Measurements from ENCODE around the gene UBE2V1.
"Not testable (repeated sequence)": the region's sequence is repeated elsewhere in the genome, so short reads cannot be mapped to it uniquely, and the experiment has no call there.

UBE2V1 gene

GRCh38 chr20:50115041-50115512 lies 2.1 kb upstream of the UBE2V1 start:
- DNase-seq (ENCODE audit: low read depth): no peak

GRCh38 chr20:50113420-50114224 lies 672 bp upstream of the UBE2V1 start:
- DNase-seq (ENCODE audit: low read depth): no peak

- DNase-seq (ENCODE audit: low read depth): no peak
These were observed 988 bp downstream of the UBE2V1 start for GRCh38 chr20:50111829-50112495.

DNA sequence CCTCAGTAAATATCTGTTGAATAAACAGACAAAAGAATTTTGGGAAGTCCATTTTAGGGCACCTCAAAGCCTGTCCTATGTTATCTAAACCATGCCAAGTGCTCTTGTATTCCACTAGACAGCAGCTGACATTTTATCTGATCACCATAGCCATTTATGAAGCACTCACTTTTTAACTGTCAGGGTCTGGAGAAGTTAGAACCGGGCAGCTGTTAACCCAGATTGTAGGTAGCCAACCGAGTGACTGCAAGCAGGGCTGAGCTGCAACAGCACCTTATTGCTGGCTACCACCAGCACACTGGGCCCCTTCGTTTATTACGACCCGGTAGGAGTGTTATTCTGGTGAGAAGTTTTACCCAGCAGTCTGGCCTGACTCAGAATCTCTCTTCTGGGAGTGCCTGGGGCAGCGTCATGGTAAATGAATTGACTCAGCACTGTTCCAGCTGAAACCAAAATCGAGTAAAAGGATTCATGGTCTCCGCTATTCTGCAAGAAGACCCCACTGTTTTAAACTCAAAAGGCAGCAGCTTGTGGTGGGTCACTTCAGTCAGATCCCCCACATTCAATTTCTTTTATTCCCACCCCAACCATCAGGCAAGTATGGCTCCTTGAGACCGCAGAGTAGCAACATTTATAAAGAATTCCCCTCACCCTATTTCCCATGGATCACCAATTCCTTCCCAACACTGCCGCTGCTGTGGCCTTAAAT lies 1.7 kb downstream of the UBE2V1 start:
- no peak for DNase-seq (ENCODE audit: low read depth)

DNA sequence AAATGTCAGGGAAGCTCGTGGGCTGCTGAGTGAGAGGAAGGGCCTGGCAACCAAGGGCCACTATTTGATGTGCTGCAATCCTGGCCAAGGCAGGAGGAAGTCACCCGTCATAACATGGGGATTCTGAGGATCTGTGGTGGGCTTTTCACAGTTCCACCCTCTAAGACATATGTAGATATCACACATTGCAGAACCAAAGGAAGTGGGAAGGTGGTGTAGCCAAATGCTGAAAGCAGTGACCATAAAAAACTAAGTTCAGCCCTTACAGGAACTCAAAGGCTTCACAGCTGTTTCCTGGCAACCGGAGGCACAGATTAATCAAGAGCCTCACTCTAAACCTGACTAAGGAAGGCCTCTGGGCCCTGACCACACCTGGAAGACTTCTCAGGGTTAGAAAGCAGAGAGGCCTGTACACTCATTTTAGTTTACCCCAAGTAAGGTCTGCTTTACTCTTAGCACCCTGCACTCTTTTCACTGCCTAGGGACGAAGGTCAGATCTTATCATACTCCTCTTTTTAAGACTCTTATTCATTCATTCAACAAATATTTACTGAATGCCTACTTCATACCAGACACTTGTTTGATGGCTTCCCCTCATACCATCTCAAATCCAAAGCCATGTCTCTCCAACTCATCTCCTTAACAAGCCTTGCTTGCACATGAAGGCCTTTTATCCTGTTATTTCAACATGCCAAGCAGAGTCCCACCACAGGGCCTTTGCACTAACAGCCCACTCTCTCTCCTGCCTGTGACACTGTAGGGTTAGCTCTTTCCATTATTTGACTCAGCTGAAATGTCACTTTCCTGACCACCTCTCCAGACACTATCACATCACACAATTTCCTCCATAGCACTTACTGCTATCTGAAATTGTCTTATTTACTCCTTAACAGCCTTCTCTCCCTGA lies 2.6 kb downstream of the UBE2V1 start:
- no peak for DNase-seq (ENCODE audit: low read depth)

GRCh38 chr20:50108556-50109235 lies 4.3 kb downstream of the UBE2V1 start:
- no peak for DNase-seq (ENCODE audit: low read depth)

- DNase-seq (ENCODE audit: low read depth): no peak
These were observed 5.1 kb downstream of the UBE2V1 start for GRCh38 chr20:50107796-50108331.

DNA sequence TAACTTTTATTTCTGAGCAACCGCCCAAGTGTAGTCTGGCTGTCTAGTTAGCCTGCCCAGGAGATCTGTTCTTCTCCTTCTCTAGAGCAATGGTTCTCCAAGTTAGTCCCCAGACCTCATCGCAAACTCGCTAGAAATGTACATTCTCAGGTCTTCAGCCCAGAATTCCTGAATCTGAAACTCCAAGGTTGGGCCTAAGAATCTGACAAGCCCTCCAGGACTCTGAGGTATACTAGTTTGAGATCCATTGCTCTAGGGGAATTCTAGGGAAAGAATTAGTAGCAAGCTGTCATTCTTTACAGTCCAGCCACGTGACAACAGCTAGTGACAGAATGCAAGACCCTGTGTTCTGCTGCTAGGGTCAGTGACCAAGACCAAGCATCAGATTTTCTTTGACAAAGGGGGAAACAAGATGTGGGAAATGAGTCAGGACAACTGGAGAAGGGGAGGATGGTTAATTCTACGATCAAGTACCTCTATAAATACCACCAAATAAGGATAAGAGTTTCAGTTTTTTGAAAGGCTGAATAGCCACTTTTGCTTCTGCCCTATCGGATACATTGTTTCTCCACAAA lies 5.8 kb downstream of the UBE2V1 start:
- DNase-seq (ENCODE audit: low read depth): no peak

DNA sequence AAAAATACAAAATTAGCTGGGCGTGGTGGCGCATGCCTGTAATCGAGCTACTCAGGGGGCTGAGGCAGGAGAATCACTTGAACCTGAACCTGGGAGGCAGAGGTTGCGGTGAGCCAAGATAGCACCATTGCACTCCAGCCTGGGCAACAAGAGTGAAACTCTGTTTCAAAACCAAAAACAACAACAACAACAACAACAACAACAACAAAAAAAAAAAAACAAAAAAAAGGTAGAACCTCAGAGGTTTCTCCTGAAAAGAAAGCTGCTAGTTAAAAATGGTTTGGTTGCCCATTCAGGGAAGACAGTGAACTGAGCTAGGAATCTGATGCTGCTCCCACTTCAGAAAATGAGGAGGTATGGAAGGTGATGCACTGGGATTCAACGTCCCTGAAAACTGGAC lies 6.3 kb downstream of the UBE2V1 start:
- DNase-seq (ENCODE audit: low read depth): not testable (repeated sequence)

- not testable (repeated sequence) for DNase-seq (ENCODE audit: low read depth)
These were observed 9.4 kb downstream of the UBE2V1 start for GRCh38 chr20:50103464-50104107.

DNA sequence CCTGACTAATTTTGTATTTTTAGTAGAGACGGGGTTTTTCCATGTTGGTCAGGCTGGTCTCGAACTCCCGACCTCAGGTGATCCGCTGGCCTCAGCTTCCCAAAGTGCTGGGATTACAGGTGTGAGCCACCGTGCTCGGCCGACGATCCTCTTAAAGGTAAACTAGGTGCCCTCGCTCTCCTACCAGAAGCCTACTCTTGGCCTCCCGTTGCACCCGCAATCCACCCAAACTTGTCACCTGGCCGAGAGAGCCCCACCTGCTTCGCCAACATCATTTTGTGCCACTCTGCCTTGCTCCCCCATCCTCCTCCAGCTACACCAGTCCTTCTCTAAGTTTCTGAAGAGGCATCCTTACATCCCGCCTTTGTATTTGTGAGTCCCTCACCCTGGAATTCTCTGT lies 10.4 kb downstream of the UBE2V1 start:
- DNase-seq (ENCODE audit: low read depth): not testable (repeated sequence)

GRCh38 chr20:50101887-50102286 lies 11.1 kb downstream of the UBE2V1 start:
- DNase-seq (ENCODE audit: low read depth): no peak

DNA sequence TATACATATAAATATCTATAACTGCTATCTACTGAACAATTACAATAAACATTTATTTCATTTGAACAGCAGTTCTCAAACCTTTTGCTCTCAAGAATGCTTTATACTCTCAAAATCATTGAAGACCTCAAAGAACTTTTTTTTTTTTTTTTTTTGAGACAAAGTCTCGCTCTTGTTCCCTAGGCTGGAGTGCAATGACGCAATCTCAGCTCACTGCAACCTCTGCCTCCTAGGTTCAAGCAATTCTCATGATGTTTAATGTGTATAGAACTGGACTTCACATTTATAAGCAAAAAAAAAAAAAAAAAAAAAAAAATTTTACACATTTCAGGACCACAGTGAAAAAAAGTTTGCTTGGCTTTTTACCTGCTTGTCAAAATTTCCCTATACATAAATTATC lies 11.7 kb downstream of the UBE2V1 start:
- DNase-seq (ENCODE audit: low read depth): no peak

GRCh38 chr20:50100552-50100951 lies 12.4 kb downstream of the UBE2V1 start:
- DNase-seq (ENCODE audit: low read depth): no peak

DNA sequence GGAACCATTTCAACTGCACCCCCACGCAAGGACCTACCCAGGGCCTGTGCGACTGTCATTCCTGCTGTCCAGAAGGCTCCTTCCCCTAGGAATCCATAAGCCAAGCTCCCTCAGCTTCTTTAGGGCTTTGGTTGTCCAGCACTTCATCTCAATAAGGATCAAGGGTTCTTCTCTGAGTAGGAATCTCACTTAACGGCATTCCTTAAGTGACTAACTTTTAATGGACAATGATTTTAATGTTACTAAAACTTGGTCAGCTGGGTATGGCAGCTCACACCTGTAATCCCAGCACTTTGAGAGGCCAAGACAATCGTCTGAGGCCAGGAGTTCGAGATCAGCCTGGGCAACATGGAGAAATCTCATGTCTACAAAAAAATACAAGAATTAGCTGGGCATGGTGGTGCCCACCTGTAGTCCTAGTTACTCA lies 13.4 kb downstream of the UBE2V1 start:
- no peak for DNase-seq (ENCODE audit: low read depth)

GRCh38 chr20:50099113-50099512 lies 13.8 kb downstream of the UBE2V1 start:
- no peak for DNase-seq (ENCODE audit: low read depth)

- DNase-seq (ENCODE audit: low read depth): no peak
These were observed 14.7 kb downstream of the UBE2V1 start for GRCh38 chr20:50098259-50098658.

DNA sequence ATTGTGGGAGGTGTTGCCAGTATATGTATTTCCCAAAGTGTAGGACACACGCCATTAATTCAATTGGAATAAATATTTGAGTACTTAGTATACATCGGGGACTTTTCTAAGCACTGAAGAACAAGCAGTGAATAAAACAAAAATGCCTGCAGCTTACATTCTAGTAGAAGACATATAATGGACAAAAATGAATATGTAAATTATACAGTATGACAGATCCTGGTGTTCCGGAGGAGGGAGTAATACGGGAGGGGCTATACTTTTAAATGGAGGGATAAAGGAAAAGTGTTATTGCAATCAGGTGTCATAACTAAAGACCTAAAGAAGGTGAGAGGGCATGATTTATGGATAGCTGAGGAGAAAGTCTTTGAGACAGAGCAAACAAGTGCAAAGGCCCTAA lies 15.1 kb downstream of the UBE2V1 start:
- DNase-seq (ENCODE audit: low read depth): no peak

- no peak for DNase-seq (ENCODE audit: low read depth)
These were observed 16.7 kb downstream of the UBE2V1 start for GRCh38 chr20:50096237-50096636.

DNA sequence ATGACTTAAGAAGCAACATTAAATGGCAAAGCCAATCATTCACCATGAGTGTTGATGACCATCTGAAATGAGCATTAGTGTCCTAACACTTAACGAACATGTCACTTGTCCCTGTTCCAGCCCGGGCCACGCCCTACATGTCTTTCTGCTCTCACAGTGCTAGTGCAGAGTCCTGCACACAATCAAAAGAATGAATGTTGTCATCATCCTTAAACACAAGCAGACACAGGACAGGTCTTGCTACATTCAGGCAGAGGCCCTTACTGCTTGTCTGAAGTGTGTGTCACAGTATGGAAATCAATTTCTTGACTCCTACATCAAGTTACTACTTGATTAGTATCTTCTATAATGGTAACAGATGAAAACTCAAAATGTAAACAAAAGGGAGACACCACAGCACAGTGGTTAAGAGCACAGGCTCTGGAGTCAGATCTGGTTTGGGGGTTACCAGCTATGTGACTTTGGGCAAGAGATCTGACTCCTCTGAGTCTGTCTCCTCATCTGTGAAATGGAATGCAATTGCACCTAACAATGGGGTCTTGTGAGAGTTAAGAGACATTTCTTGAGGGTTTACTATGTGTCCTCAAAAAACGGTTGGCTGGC lies 17.4 kb downstream of the UBE2V1 start:
- no peak for DNase-seq (ENCODE audit: low read depth)
